ENCODE measurements around the gene GORAB.

GORAB gene

DNA sequence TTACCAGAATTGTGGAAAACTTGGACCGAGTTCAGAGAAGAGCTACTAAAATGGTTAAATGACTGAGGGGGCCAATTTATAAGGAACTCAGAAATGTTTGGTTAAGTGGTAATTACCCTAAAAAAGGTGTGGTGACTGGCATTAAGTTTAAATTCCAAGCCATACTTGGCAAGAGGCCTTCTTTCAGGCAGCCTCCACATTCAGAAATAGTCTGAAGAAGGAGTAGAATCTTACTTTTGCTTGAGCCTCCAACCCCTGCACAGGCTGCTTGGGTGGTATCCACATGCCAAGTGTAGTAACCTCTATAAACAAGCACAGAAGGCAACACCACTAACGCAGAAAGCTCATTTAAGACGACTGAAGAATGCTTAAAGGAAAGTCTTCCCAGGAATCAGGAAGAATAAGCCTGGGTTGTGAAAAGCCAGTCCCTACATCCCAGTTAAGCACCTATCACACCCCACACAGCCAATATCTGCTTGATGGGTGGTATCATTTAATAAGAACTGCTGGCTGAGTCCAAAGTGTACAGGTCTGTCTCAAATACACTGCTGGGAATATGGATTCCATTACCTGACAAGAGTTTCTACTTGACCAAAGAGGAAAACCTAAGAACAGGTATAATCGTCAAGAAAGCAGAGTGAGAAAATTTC is 13.7 kb upstream of the GORAB start:
- no peak overlapping the region for H3K4me3 ChIP-seq (ENCODE audit: low read length in 2 of 2)
- no peaks in the 10 kb centered on the region for H3K36me3 ChIP-seq (ENCODE audit: control insufficient read depth in 2 of 2, insufficient read depth in 2 of 2, low read length in 2 of 2)
- H3K27me3 ChIP-seq (ENCODE audit: control insufficient read depth in 1 of 2, insufficient read depth in 2 of 2, low read length in 2 of 2): no peaks in the 10 kb centered on the region
- no peak overlapping the region for H3K27ac ChIP-seq (ENCODE audit: low read length)
- H3K4me1 ChIP-seq (ENCODE audit: control insufficient read depth, insufficient read depth, low read length): no peaks in the 10 kb centered on the region
- no peaks in the 10 kb centered on the region for H3K9me3 ChIP-seq (ENCODE audit: control insufficient read depth in 2 of 2, low read length in 2 of 2)
- no peak overlapping the region for H3K9ac ChIP-seq (ENCODE audit: low read length in 2 of 2)

DNA sequence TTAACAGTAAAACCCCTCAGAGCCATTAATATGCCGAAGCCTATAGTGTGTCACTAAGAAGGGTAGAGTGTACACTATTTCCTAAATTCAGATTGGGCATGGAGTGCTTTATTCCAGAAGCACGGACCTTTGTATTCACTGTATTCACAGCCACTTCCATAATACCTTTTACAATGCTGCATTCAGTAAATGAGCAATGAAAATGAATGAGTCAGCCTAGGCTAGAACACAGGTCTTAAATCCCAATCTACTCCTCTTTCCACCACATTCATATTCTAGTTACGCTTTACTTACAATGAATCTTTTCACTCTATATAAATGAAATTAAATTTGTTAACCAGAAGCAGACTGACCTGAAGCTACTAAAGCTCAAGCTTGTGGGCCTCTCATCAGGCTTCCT is 13.0 kb upstream of the GORAB start:
- Histone ChIP-seq H3K9me3 (ENCODE audit: control insufficient read depth in 2 of 2, low read length in 2 of 2) (no peaks in the 10 kb centered on the region), H3K27ac (ENCODE audit: low read length) (no peak overlapping the region), H3K27me3 (ENCODE audit: control insufficient read depth in 1 of 2, insufficient read depth in 2 of 2, low read length in 2 of 2) (no peaks in the 10 kb centered on the region), H3K9ac (ENCODE audit: low read length in 2 of 2) (no peak overlapping the region), H3K4me3 (ENCODE audit: low read length in 2 of 2) (no peak overlapping the region), H3K4me1 (ENCODE audit: control insufficient read depth, insufficient read depth, low read length) (no peaks in the 10 kb centered on the region), H3K36me3 (ENCODE audit: control insufficient read depth in 2 of 2, insufficient read depth in 2 of 2, low read length in 2 of 2) (no peaks in the 10 kb centered on the region)

DNA sequence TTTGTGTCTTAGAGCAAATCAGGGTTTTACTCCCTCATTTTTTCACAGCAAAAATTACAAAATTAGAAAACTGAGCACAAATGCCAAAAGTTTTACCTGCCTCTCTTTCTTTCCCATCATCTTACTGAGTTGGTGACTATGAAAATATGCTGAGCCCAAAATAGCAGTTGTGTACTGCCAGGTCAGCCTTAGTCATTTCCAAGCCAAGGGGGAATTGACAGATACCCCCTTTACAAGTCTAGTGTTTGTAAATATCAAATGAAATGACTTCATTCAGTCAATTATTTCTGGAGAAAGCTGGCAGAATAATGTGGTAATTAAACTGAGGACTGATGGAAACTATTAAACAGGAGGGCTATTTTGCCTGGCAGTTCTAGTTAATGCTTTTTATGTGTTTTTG is 11.4 kb upstream of the GORAB start:
- Histone ChIP-seq H3K4me1 (ENCODE audit: control insufficient read depth, insufficient read depth, low read length) (no peaks in the 10 kb centered on the region), H3K9ac (ENCODE audit: low read length in 2 of 2) (no peak overlapping the region), H3K27ac (ENCODE audit: low read length) (no peak overlapping the region), H3K36me3 (ENCODE audit: control insufficient read depth in 2 of 2, insufficient read depth in 2 of 2, low read length in 2 of 2) (no peaks in the 10 kb centered on the region), H3K4me3 (ENCODE audit: low read length in 2 of 2) (no peak overlapping the region), H3K27me3 (ENCODE audit: control insufficient read depth in 1 of 2, insufficient read depth in 2 of 2, low read length in 2 of 2) (no peaks in the 10 kb centered on the region), H3K9me3 (ENCODE audit: control insufficient read depth in 2 of 2, low read length in 2 of 2) (no peaks in the 10 kb centered on the region)

DNA sequence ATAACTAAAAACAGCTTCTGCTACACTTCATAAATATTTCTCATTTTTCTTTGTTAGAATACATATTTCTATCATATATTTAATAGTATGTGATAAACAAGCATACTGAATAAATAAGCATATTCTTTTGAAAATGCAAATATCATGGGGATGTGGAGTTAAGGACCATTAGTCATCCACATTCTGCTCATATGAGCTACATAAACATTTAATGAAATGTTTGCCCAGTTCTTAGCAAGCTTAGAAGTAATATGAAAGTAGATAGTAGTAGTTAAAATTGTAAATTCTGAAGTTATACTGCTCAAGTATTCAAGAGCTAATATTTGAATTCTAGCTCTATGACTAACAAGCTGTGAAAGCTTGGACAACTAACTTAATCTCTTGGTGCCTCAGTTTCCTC is 10.1 kb upstream of the GORAB start:
- Histone ChIP-seq H3K27me3 (ENCODE audit: control insufficient read depth in 1 of 2, insufficient read depth in 2 of 2, low read length in 2 of 2) (no peaks in the 10 kb centered on the region), H3K4me3 (ENCODE audit: low read length in 2 of 2) (no peak overlapping the region), H3K9me3 (ENCODE audit: control insufficient read depth in 2 of 2, low read length in 2 of 2) (no peaks in the 10 kb centered on the region), H3K4me1 (ENCODE audit: control insufficient read depth, insufficient read depth, low read length) (no peaks in the 10 kb centered on the region), H3K27ac (ENCODE audit: low read length) (no peak overlapping the region), H3K36me3 (ENCODE audit: control insufficient read depth in 2 of 2, insufficient read depth in 2 of 2, low read length in 2 of 2) (no peaks in the 10 kb centered on the region), H3K9ac (ENCODE audit: low read length in 2 of 2) (no peak overlapping the region)

DNA sequence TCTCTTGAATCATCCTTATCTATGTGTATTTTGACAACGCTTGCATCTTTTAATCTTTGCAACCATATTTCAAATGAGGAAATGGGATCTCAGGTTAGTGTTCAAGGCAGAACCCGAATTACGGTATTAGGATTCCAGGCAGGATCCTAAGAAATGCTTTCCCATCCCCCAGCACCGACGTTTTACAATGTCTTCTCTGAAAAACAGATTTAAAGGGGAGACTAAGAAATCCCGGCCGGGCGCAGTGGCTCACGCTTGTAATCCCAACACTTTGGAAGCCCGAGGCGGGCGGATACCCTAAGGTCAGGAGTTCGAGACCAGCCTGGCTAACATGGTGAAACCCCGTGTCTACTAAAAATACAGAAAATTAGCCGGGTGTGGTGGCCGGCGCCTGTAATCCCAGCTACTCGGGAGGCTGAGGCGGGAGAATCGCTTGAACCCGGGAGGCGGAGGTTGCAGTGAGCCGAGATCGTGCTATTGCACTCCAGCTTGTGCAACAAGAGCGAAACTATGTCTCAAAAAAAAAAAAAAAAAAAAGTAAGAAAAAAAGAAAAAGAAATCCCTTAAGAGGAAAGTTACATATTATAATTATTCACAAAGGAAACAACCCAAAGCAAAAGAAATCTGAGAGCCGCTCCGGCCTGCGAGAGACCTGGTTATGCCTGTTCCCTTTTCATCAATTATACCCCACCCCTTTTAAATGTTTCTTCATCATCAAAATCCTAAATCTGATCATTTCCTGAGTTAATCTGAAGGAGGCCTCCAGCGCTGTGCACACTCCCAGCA is 801 bp upstream of the GORAB start:
- Histone ChIP-seq H3K9me3 (ENCODE audit: control insufficient read depth in 2 of 2, low read length in 2 of 2) (no peaks in the 10 kb centered on the region), H3K36me3 (ENCODE audit: control insufficient read depth in 2 of 2, insufficient read depth in 2 of 2, low read length in 2 of 2) (no peaks in the 10 kb centered on the region), H3K27me3 (ENCODE audit: control insufficient read depth in 1 of 2, insufficient read depth in 2 of 2, low read length in 2 of 2) (no peaks in the 10 kb centered on the region), H3K27ac (ENCODE audit: low read length) (peak overlapping the region; percentile 86), H3K4me3 (ENCODE audit: low read length in 2 of 2) (peak overlapping the region; percentile 95 to 96), H3K4me1 (ENCODE audit: control insufficient read depth, insufficient read depth, low read length) (peaks cover 4% of the 10 kb centered on the region), H3K9ac (ENCODE audit: low read length in 2 of 2) (peak overlapping the region; percentile 95 to 98)

DNA sequence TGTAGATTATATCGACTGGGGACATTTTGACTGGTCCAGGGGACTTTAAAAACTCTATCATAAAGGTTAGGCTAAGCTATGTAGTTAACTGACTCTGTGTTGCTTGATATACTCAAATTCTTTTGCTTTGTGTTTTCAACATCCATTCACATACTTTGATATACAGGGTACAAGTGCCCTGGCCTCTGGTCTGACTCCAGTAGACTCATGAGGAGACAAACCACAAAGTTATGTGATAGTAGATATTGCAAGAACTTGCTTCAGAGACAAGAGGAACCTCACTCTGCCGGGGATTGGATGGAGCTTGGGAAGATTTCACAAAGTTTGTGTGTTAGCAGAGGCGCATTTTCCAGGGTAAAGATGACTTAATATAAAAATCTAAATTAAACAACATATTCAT is 1.3 kb downstream of the GORAB start:
- Histone ChIP-seq H3K4me3 (ENCODE audit: low read length in 2 of 2) (peak overlapping the region; percentile 95 to 96), H3K27me3 (ENCODE audit: control insufficient read depth in 1 of 2, insufficient read depth in 2 of 2, low read length in 2 of 2) (no peaks in the 10 kb centered on the region), H3K9me3 (ENCODE audit: control insufficient read depth in 2 of 2, low read length in 2 of 2) (no peaks in the 10 kb centered on the region), H3K27ac (ENCODE audit: low read length) (no peak overlapping the region), H3K4me1 (ENCODE audit: control insufficient read depth, insufficient read depth, low read length) (peaks cover 4% of the 10 kb centered on the region), H3K9ac (ENCODE audit: low read length in 2 of 2) (no peak overlapping the region), H3K36me3 (ENCODE audit: control insufficient read depth in 2 of 2, insufficient read depth in 2 of 2, low read length in 2 of 2) (no peaks in the 10 kb centered on the region)

DNA sequence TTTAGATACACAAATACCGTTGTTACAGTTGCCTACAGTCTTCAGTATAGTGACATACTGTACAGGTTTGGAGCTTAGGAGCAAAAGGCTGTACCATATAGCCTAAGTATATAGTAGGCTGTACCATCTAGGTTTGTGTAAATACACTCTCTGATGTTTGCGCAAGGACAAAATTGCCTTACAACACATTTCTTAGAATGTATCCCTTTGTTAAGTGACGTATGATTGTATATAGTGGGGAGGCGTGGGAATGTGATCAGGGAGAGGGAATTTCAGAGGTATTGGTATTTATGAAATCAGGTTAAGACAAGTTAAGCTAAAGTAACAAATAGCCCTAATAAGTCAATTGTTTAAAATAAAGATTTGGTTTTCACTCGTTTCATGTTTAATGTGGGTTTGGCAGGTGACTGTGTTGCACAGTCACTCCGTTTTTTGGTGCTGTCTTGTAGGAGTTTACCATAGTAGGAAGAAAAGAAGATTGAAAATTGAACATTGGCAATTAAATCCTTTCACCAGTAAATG is 2.7 kb downstream of the GORAB start:
- peaks cover 4% of the 10 kb centered on the region for H3K4me1 ChIP-seq (ENCODE audit: control insufficient read depth, insufficient read depth, low read length)
- no peaks in the 10 kb centered on the region for H3K27me3 ChIP-seq (ENCODE audit: control insufficient read depth in 1 of 2, insufficient read depth in 2 of 2, low read length in 2 of 2)
- H3K27ac ChIP-seq (ENCODE audit: low read length): no peak overlapping the region
- no peaks in the 10 kb centered on the region for H3K9me3 ChIP-seq (ENCODE audit: control insufficient read depth in 2 of 2, low read length in 2 of 2)
- H3K36me3 ChIP-seq (ENCODE audit: control insufficient read depth in 2 of 2, insufficient read depth in 2 of 2, low read length in 2 of 2): no peaks in the 10 kb centered on the region
- no peak overlapping the region for H3K9ac ChIP-seq (ENCODE audit: low read length in 2 of 2)
- no peak overlapping the region for H3K4me3 ChIP-seq (ENCODE audit: low read length in 2 of 2)

DNA sequence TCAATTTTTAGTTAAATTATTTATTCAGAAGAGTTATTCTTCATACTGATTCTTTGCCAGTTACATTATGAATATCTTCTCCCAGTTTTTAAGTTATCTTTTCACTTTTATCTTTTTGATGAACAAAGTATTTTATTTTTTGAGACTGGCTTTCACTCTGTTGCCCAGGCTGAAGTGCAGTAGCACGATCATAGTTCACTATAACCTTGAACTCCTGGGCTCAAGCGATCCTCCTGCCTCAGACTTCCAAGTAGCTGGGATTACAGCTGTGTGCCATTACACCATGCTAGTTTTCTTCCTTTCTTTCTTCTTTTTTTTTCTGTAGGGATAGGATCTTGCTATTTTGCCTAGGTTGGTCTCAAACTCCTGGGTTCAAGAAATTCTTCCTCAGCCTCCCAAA is 3.5 kb downstream of the GORAB start:
- Histone ChIP-seq H3K9ac (ENCODE audit: low read length in 2 of 2) (no peak overlapping the region), H3K4me3 (ENCODE audit: low read length in 2 of 2) (no peak overlapping the region), H3K36me3 (ENCODE audit: control insufficient read depth in 2 of 2, insufficient read depth in 2 of 2, low read length in 2 of 2) (peaks cover 0 to 2% of the 10 kb centered on the region in 2 donors), H3K27ac (ENCODE audit: low read length) (no peak overlapping the region), H3K4me1 (ENCODE audit: control insufficient read depth, insufficient read depth, low read length) (peaks cover 4% of the 10 kb centered on the region), H3K27me3 (ENCODE audit: control insufficient read depth in 1 of 2, insufficient read depth in 2 of 2, low read length in 2 of 2) (no peaks in the 10 kb centered on the region), H3K9me3 (ENCODE audit: control insufficient read depth in 2 of 2, low read length in 2 of 2) (no peaks in the 10 kb centered on the region)

DNA sequence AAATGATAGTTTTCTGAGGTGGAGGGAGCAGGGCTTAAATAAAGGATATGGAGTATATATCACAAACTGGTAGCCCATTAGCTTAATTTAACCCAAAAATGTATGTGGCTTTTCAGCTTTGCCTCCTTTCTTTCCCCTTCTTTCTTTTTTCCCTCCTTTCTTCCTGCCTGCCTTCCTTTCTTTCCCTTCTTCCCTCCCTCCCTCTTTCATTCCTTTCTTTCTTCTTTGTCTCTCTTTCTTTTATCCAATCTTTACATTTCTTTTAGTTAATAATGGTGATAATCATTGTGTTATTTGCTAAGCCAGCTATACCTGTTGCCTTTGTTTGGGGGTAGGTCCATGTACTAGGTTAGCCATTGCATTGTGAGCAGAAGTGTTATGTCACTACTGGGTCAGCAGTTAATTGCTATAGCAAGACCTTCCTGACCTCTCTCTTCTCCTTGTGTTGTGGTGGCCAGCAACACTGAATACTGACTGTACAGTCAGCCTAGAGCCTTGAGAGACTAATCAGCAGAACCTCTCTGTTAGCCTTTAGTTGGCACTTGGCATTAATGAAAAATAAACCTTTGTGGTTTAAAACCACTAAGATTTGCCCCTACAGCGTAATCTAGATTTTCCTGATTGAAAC is 5.1 kb downstream of the GORAB start:
- no peak overlapping the region for H3K27ac ChIP-seq (ENCODE audit: low read length)
- H3K9me3 ChIP-seq (ENCODE audit: control insufficient read depth in 2 of 2, low read length in 2 of 2): no peaks in the 10 kb centered on the region
- H3K4me3 ChIP-seq (ENCODE audit: low read length in 2 of 2): no peak overlapping the region
- H3K36me3 ChIP-seq (ENCODE audit: control insufficient read depth in 2 of 2, insufficient read depth in 2 of 2, low read length in 2 of 2): peaks cover 2 to 5% of the 10 kb centered on the region in 2 donors
- H3K9ac ChIP-seq (ENCODE audit: low read length in 2 of 2): no peak overlapping the region
- peaks cover 4% of the 10 kb centered on the region for H3K4me1 ChIP-seq (ENCODE audit: control insufficient read depth, insufficient read depth, low read length)
- H3K27me3 ChIP-seq (ENCODE audit: control insufficient read depth in 1 of 2, insufficient read depth in 2 of 2, low read length in 2 of 2): no peaks in the 10 kb centered on the region

DNA sequence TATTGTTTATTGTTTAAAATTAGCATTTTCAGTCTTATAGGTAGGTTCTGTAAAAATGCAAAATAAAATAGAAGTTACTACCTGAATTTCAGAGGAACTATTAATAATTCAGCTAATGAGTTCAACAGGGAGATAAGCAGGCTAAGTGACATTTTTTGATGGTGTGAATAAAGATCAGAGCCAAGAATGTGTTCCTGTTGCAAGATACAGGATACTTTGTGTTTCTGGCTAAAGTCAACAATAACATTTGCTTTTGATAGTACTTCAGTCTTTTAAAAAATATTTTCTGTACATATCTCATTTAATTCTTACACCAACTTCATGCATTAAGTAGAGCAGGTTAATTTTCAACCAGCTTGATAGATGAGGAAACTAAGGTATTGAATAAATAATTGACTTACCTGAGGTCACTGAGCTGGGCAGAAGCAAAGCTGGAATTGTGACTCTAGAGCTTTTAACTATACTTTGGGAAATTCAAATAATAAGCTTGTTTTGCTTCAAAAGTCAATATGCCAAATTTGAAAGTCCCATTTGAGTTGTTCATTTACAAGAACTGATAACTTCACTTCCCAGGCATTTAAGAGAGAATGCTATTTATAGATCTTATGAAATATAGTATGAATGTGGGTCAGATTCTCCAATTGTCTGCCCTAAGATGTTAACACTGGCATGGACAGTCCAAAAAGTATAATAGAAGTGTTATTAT is 6.0 kb downstream of the GORAB start:
- Histone ChIP-seq H3K27me3 (ENCODE audit: control insufficient read depth in 1 of 2, insufficient read depth in 2 of 2, low read length in 2 of 2) (no peaks in the 10 kb centered on the region), H3K4me3 (ENCODE audit: low read length in 2 of 2) (no peak overlapping the region), H3K9ac (ENCODE audit: low read length in 2 of 2) (no peak overlapping the region), H3K27ac (ENCODE audit: low read length) (no peak overlapping the region), H3K36me3 (ENCODE audit: control insufficient read depth in 2 of 2, insufficient read depth in 2 of 2, low read length in 2 of 2) (peaks cover 7 to 8% of the 10 kb centered on the region in 2 donors), H3K4me1 (ENCODE audit: control insufficient read depth, insufficient read depth, low read length) (peaks cover under 1% of the 10 kb centered on the region), H3K9me3 (ENCODE audit: control insufficient read depth in 2 of 2, low read length in 2 of 2) (no peaks in the 10 kb centered on the region)

Measured in stomach smooth muscle (tissue), 2 donors.